ENCODE data around the gene GRPEL1. TPM values are rescaled to one million over a fixed set of nuclear protein-coding genes. Genes with fewer than 3 reads are reported as not detected.

GRPEL1 gene
- total and polyA plus RNA-seq, 4 donors = 9.8 to 98.1 (median 40.2) TPM

GRCh38 chr4:7018281-7018680, 49.6 kb downstream of the GRPEL1 start:
- Histone ChIP-seq H3K36me3 (ENCODE audit: control insufficient read depth in 4 of 4, insufficient read depth in 3 of 4, low read depth in 1 of 4, low read length in 3 of 4) (peaks cover 2 to 23% (median 12%) of the 10 kb centered on the region in 4 donors), H3K9me3 (ENCODE audit: control insufficient read depth in 4 of 4, low read length in 3 of 4) (no peaks in the 10 kb centered on the region), H3K4me3 (ENCODE audit: low read depth in 1 of 3, low read length in 3 of 3) (no peak overlapping the region), H3K9ac (ENCODE audit: low read depth in 1 of 2, low read length in 2 of 2) (no peak overlapping the region), H3K4me1 (ENCODE audit: control insufficient read depth in 4 of 4, insufficient read depth in 4 of 4, low read length in 3 of 4) (peaks cover 10 to 28% (median 16%) of the 10 kb centered on the region in 4 donors), H3K27ac (ENCODE audit: low read depth in 1 of 2, low read length in 2 of 2) (no peak overlapping the region), H3K27me3 (ENCODE audit: control insufficient read depth in 4 of 4, insufficient read depth in 4 of 4, low read length in 3 of 4) (no peaks in the 10 kb centered on the region)
- 88% methylated on average over 9 of the region's 9 CpGs for WGBS
- TF ChIP-seq FOXA2 (IDR thresholded peaks at IDR 0.05) (no peak), YY1 (IDR thresholded peaks at IDR 0.05) (no peak), RAD21 (IDR thresholded peaks at IDR 0.05) (no peak), CTCF (IDR thresholded peaks at IDR 0.05; ENCODE audit: low read depth, low read length, missing input control) (no peak), HNF4G (IDR thresholded peaks at IDR 0.05) (no peak), REST (IDR thresholded peaks at IDR 0.05) (no peak), EGR1 (IDR thresholded peaks at IDR 0.05; ENCODE audit: low read depth in 2 of 2) (no peak), SP1 (IDR thresholded peaks at IDR 0.05) (no peak), GABPA (IDR thresholded peaks at IDR 0.05 in 1 of 2, conservative IDR thresholded peaks at IDR 0.05 in 1 of 2) (no peak), RXRA (IDR thresholded peaks at IDR 0.05) (no peak), NR2F2 (IDR thresholded peaks at IDR 0.05) (no peak), TAF1 (conservative IDR thresholded peaks at IDR 0.05) (no peak), JUND (IDR thresholded peaks at IDR 0.05) (no peak), ATF3 (IDR thresholded peaks at IDR 0.05) (no peak), MAX (IDR thresholded peaks at IDR 0.05) (no peak)
- no peak for DNase-seq (ENCODE audit: low spot score)

GRCh38 chr4:7017446-7018048, 50.3 kb downstream of the GRPEL1 start:
- Histone ChIP-seq H3K4me3 (ENCODE audit: low read depth in 1 of 3, low read length in 3 of 3) (no peak overlapping the region), H3K27ac (ENCODE audit: low read depth in 1 of 2, low read length in 2 of 2) (peak overlapping the region; percentile 71 to 88), H3K9ac (ENCODE audit: low read depth in 1 of 2, low read length in 2 of 2) (no peak overlapping the region), H3K9me3 (ENCODE audit: control insufficient read depth in 4 of 4, low read length in 3 of 4) (no peaks in the 10 kb centered on the region), H3K36me3 (ENCODE audit: control insufficient read depth in 4 of 4, insufficient read depth in 3 of 4, low read depth in 1 of 4, low read length in 3 of 4) (peaks cover 3 to 27% (median 15%) of the 10 kb centered on the region in 4 donors), H3K27me3 (ENCODE audit: control insufficient read depth in 4 of 4, insufficient read depth in 4 of 4, low read length in 3 of 4) (no peaks in the 10 kb centered on the region), H3K4me1 (ENCODE audit: control insufficient read depth in 4 of 4, insufficient read depth in 4 of 4, low read length in 3 of 4) (peaks cover 10 to 28% (median 16%) of the 10 kb centered on the region in 4 donors)
- DNase-seq (ENCODE audit: low spot score) = no peak
- 95% methylated on average over 6 of the region's 6 CpGs for WGBS
- TF ChIP-seq SP1 (IDR thresholded peaks at IDR 0.05) = no peak
